Measurements from ENCODE around the gene SLC45A1. TPM values are rescaled to one million over a fixed set of nuclear protein-coding genes. Genes with fewer than 3 reads are reported as not detected.
A peak's percentile ranks its signal among the peaks of the same experiment; 100 is the strongest.

The SLC45A1 gene
- total and polyA plus RNA-seq, 2 of the 4 experiments (the other 2 are of a cell fraction) = 0.72 to 3.9 TPM

- DNase-seq (no peak), ATAC-seq (ENCODE audit: low read depth) (no peak)
- H3K27me3 ChIP-seq (ENCODE audit: control insufficient read depth, insufficient read depth, low read length) = no peaks in the 10 kb centered on the region
- BruUV-seq (replicated peaks) = no TSS peak
- no peaks in the 10 kb centered on the region for H3K9me3 ChIP-seq (ENCODE audit: control insufficient read depth, insufficient read depth, low read length)
- no peak overlapping the region for H2BK20ac ChIP-seq (ENCODE audit: low read depth, low read length)
- H2AK5ac ChIP-seq (ENCODE audit: low read depth, low read length) = 0 out of 2 replicates have a peak overlapping the region, but pooled peaks have one; percentile 29
- H4K5ac ChIP-seq (ENCODE audit: low read depth, low read length) = no peak overlapping the region
- peaks cover 13% of the 10 kb centered on the region for H3K4me1 ChIP-seq (ENCODE audit: control insufficient read depth, insufficient read depth, low read length)
- peak overlapping the region; percentile 1 for H2BK5ac ChIP-seq (ENCODE audit: low read depth, low read length, poor library complexity, severe bottlenecking)
- no peak overlapping the region for H2BK120ac ChIP-seq (ENCODE audit: low read depth, low read length)
- H3K4me2 ChIP-seq (ENCODE audit: low read depth, low read length) = no peak overlapping the region
- H4K8ac ChIP-seq (ENCODE audit: low read depth in 2 of 2, low read length in 2 of 2) = no peak overlapping the region
- WGBS, 2 experiments (ENCODE audit: extremely low coverage in 2 of 2, insufficient read length in 1 of 2) = 80% methylated on average over 4 of the region's 4 CpGs; no CpG with 5 or more reads in 1 of the 2 experiments
- H3K18ac ChIP-seq (ENCODE audit: low read depth, low read length) = no peak overlapping the region
- H3K23ac ChIP-seq (ENCODE audit: low read depth, low read length) = peak overlapping the region; percentile 28; the same call in 1 of the 2 replicates
- H2BK15ac ChIP-seq (ENCODE audit: low read depth, low read length) = no peak overlapping the region
- H3K4me3 ChIP-seq (ENCODE audit: insufficient read depth, low read depth, low read length) = no peak overlapping the region
- H3K4ac ChIP-seq (ENCODE audit: low read depth, low read length) = peak overlapping the region; percentile 34; the same call in 1 of the 2 replicates
- TF ChIP-seq POLR2A (IDR thresholded peaks at IDR 0.05; ENCODE audit: low read depth, low read length) = no peak
- no peak for TF ChIP-seq ELK1 (IDR thresholded peaks at IDR 0.05; ENCODE audit: borderline replicate concordance, low read depth, low read length)
- no peak for TF ChIP-seq CHD1 (IDR thresholded peaks at IDR 0.05; ENCODE audit: low read depth, low read length)
- no peak for TF ChIP-seq MAFK (IDR thresholded peaks at IDR 0.05; ENCODE audit: low read depth, low read length)
- no peak for TF ChIP-seq BHLHE40 (IDR thresholded peaks at IDR 0.05; ENCODE audit: low read depth, low read length)
- TF ChIP-seq MXI1 (IDR thresholded peaks at IDR 0.05; ENCODE audit: borderline replicate concordance, low read depth, low read length) = no peak
- TF ChIP-seq RFX5 (IDR thresholded peaks at IDR 0.05; ENCODE audit: low read depth, low read length) = no peak
- intact Hi-C loops (cut with micrococcal nuclease) = no loop called here
- CTCF ChIA-PET = no interaction called here
- 0 out of 2 replicates have a peak overlapping the region, but pooled peaks have one; percentile 25 for H3K14ac ChIP-seq (replicated peaks; ENCODE audit: low read depth, low read length)
- dilution Hi-C loops (cut with HindIII; ENCODE audit: low sequenced_read_pairs, unreplicated experiment) = no loop called here
- no peak overlapping the region for H3K56ac ChIP-seq (ENCODE audit: extremely low read depth, insufficient read depth, low read length)
- in situ Hi-C loops (cut with MboI; ENCODE audit: low sequenced_read_pairs) = no loop called here
- no peak overlapping the region for H3K27ac ChIP-seq (ENCODE audit: insufficient read depth, low read length)
- no peak overlapping the region for H2AFZ ChIP-seq (replicated peaks; ENCODE audit: low read length, poor library complexity)
- H3K9me1 ChIP-seq (ENCODE audit: insufficient read depth, low read length) = peaks cover 41% of the 10 kb centered on the region
- H4K20me1 ChIP-seq (ENCODE audit: insufficient read depth, low read length) = peaks cover 44% of the 10 kb centered on the region; the same call in 1 of the 2 replicates
- H3K9ac ChIP-seq (ENCODE audit: low read depth, low read length) = no peak overlapping the region
- no peak overlapping the region for H4K91ac ChIP-seq (ENCODE audit: insufficient read depth, low read depth, low read length)
- peaks cover 38% of the 10 kb centered on the region for H3K36me3 ChIP-seq (ENCODE audit: control insufficient read depth, insufficient read depth, low read length)
- POLR2A ChIA-PET (ENCODE audit: unreplicated experiment) = no interaction called here
- H2AK9ac ChIP-seq (replicated peaks; ENCODE audit: low read depth, low read length, poor library complexity) = no peak overlapping the region
- peaks cover 48 to 78% of the 10 kb centered on the region in 2 experiments for H3K79me1 ChIP-seq (ENCODE audit: low read depth in 1 of 2, low read length in 2 of 2)
Measured at GRCh38 chr1:8390707-8391106, 72.8 kb downstream of the SLC45A1 start.

All from IMR-90 (cell line).